ENCODE results near the gene TOMM40. TPM values are rescaled to one million over a fixed set of nuclear protein-coding genes. Genes with fewer than 3 reads are reported as not detected.

Gene TOMM40
- total RNA-seq (2014; rRNA removed; shearing (Covaris generic)) = 104 and 110 TPM in 2 replicates

- peak within 1 kb of the TSS; percentile 76 for H3K4me3 ChIP-seq
- H3K4me1 ChIP-seq = no peaks in the 10 kb centered on the region
- peaks cover 34% of the 10 kb centered on the region for H3K36me3 ChIP-seq
- peak within 1 kb of the TSS; percentile 69 for H3K27ac ChIP-seq
- no peaks in the 10 kb centered on the region for H3K27me3 ChIP-seq
- no peaks in the 10 kb centered on the region for H3K9me3 ChIP-seq (replicated peaks)
- peak; percentile 45 to 100 for DNase-seq
These were observed at the start of gene TOMM40 for GRCh38 chr19:44891016-44891882. TOMM40 (plus strand) TSS chr19:44891254; CDS start chr19:44891416, 162 bp downstream.

DNA sequence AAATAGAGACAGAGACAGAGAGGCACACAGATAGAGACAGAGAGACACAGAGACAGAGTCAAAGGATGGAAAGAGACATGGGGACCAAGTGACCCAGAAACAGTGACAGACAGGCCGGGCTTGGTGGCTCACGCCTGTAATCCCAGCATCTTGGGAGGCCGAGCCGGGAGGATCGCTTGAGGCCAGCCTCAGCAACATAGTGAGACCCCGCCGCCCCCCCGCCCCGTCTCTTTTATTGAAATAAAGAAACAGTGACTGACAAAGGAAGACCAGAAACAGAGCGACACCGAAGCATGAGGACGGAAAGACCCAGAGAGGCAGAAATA, 45.8 kb upstream of the TOMM40 start:
- H3K9me3 ChIP-seq (replicated peaks) = no peaks in the 10 kb centered on the region
- no peak for DNase-seq
- peaks cover 13% of the 10 kb centered on the region for H3K4me1 ChIP-seq
- H3K27me3 ChIP-seq = no peaks in the 10 kb centered on the region
- H3K36me3 ChIP-seq = 0 out of 2 replicates have a peak, but pooled peaks cover 2% of the 10 kb centered on the region
- H3K27ac ChIP-seq = no peak overlapping the region
- H3K4me3 ChIP-seq = peak overlapping the region; percentile 59

DNA sequence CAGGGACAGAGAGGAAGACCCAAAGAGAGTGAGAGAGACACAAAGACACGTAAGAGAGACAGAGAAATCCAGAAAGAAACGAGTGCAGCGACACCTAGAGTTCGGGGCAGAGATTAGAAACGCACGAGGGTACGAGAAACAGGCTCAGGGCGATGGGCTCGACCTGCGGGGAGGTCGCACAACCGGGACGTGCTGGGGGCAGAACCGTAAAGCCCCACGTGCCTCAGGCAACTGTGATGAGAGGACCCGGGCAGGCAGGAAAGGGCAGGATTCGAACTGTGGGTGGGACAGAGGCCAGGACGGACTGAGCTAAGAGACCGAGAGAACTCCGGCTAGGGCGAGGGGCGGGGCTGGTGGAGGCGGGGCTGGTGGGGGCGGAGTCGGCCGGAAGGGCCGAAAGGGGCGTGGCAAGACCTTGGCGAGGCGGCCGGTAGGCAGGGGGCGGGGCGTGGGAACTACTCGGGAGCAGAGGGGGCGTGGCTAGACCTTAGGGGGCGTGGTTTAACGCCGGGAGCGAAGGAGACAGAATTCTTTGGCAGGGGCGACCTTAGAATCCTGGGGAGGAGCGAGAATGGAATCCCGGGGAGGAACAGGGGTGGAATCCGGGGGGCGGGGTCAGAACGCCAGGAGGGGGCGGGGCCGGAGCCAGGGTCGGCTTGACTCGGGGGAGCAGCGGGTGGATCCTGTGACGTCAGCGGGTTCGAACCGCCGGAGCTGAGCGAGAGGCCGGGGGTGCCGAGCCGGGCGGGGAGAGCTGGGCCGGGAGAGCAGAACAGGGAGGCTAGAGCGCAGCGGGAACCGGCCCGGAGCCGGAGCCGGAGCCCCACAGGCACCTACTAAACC, 45.2 kb upstream of the TOMM40 start, which contains the start of gene NECTIN2:
Gene NECTIN2 (plus strand): TSS at position 686 of the 843 bp plus-strand sequence. CDS start 229 bp downstream, outside the sequence.
- H3K4me1 ChIP-seq = peaks cover 18% of the 10 kb centered on the region
- H3K27me3 ChIP-seq = no peaks in the 10 kb centered on the region
- H3K9me3 ChIP-seq (replicated peaks) = no peaks in the 10 kb centered on the region
- peak within 1 kb of the TSS; percentile 82 for H3K27ac ChIP-seq
- peak within 1 kb of the TSS; percentile 100 for H3K4me3 ChIP-seq
- 0 out of 2 replicates have a peak, but pooled peaks cover 2% of the 10 kb centered on the region for H3K36me3 ChIP-seq
- DNase-seq = peak; percentile 99

GRCh38 chr19:44846455-44847143, 44.5 kb upstream of the TOMM40 start:
- DNase-seq = peak; percentile 35 to 45
- 0 out of 2 replicates have a peak, but pooled peaks cover 2% of the 10 kb centered on the region for H3K36me3 ChIP-seq
- H3K4me1 ChIP-seq = peaks cover 19% of the 10 kb centered on the region
- no peaks in the 10 kb centered on the region for H3K27me3 ChIP-seq
- peak overlapping the region; percentile 82 for H3K27ac ChIP-seq
- H3K9me3 ChIP-seq (replicated peaks) = no peaks in the 10 kb centered on the region
- H3K4me3 ChIP-seq = peak overlapping the region; percentile 100

- peaks cover 19% of the 10 kb centered on the region for H3K4me1 ChIP-seq
- H3K9me3 ChIP-seq (replicated peaks) = no peaks in the 10 kb centered on the region
- DNase-seq = peak; percentile 48 to 51
- H3K36me3 ChIP-seq = 0 out of 2 replicates have a peak, but pooled peaks cover 2% of the 10 kb centered on the region
- peak overlapping the region; percentile 61 for H3K27ac ChIP-seq
- H3K4me3 ChIP-seq = peak overlapping the region; percentile 100
- no peaks in the 10 kb centered on the region for H3K27me3 ChIP-seq
These were observed 43.7 kb upstream of the TOMM40 start for GRCh38 chr19:44847144-44848035.

DNA sequence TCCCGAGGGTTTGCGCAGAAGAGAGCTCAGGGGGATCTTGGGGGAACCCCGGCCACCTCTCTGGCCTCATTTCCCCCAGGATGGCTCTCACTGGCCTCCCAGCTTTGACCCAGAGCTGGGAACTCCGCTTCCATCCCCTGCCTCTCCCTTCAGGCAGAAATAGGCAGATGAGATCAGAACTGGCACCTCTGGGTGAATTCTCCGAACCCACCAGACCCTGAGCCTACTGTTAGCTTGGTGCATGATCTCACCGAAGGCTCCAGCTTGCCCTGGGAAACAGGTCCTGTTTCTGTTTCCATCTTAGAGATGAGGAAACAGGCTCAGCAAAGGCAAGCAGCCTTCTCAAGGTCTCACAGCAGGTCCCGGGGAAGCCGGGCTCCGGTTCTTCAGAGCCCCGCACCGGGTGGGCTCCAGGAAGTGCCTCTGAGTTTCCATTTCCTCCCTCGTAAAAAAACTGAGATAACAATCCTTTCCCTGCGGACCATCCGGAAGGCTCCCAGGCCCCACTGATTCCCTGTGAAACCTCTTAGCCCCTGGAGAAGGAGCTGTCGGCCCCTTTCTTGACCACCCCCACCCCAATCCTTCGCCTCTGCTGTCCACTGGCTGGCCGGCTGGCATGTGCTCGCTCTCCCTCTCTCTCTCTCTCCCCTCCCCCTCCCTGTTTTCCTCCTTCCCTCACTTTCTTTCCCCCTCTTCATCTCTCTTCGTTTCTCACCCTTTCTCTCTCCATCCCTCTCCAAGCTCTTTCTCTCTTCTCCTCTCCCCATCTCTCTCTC, 42.8 kb upstream of the TOMM40 start:
- peak in 1 of 2 experiments; percentile 38 for DNase-seq
- Histone ChIP-seq H3K9me3 (replicated peaks) (no peaks in the 10 kb centered on the region), H3K4me1 (peaks cover 19% of the 10 kb centered on the region), H3K27ac (no peak overlapping the region; the same call in 1 of the 2 replicates), H3K27me3 (no peaks in the 10 kb centered on the region), H3K4me3 (peak overlapping the region; percentile 100), H3K36me3 (0 out of 2 replicates have a peak, but pooled peaks cover 2% of the 10 kb centered on the region)

DNA sequence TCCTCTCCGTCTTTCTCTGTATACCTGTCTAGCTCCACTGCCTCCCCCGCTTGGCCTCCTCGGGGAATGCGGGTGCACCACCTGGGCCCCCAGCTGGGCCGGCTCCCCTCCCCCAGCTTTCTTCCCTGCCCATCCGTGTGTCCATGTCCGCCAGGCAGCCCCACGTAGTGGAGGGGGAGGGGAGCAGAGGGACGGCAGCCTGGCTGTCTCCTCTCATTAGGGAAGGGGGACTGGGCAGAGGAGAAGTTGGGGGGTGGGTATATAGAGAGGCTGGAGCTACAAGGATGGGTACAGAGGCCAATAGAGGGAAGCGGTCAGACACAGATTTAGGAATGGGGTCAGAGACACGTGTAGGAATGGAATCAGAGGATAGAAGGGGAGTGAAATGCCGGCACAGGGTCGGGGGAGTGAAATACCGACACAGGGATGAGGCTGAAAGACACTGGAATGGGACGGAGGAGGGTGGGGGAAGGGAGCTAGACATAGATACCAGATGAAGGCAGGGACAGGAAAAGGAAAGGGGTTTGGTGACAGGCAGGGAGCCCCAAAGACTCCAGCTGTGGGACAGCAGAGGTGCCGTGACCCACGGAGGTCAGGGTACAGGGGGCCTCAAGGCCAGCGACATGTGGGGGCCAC, 42.1 kb upstream of the TOMM40 start:
- no peaks in the 10 kb centered on the region for H3K27me3 ChIP-seq
- peaks cover 19% of the 10 kb centered on the region for H3K4me1 ChIP-seq
- no peaks in the 10 kb centered on the region for H3K9me3 ChIP-seq (replicated peaks)
- 0 out of 2 replicates have a peak, but pooled peaks cover 2% of the 10 kb centered on the region for H3K36me3 ChIP-seq
- no peak for DNase-seq
- peak overlapping the region; percentile 100 for H3K4me3 ChIP-seq
- H3K27ac ChIP-seq = no peak overlapping the region; the same call in 1 of the 2 replicates

DNA sequence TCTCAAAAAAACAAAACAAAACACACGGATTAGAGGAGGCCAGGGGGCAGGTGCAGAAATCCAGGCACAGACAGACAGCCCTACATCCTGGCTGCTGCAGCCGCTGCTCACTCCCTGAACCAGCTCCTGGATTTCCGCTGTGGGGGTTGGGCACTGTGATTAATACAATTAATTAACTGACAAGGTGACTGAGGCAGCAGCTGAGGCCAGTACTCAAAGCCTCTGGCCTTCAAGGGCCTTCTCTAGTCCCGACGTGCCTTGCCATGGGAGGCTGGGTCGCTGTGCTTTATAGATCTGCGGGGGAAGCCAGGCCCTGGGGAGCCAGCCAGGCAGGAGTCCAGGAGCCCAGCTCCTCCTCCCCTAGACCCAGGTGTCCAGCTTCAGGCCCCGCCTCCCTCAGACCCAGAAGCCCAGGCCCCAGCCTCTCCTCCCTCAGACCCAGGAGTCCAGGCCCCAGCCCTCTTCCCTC, 40.4 kb upstream of the TOMM40 start:
- peak; percentile 37 to 38 for DNase-seq
- Histone ChIP-seq H3K4me1 (peaks cover 19% of the 10 kb centered on the region), H3K27ac (no peak overlapping the region; the same call in 1 of the 2 replicates), H3K9me3 (replicated peaks) (no peaks in the 10 kb centered on the region), H3K4me3 (no peak overlapping the region), H3K36me3 (0 out of 2 replicates have a peak, but pooled peaks cover 2% of the 10 kb centered on the region), H3K27me3 (no peaks in the 10 kb centered on the region)

DNA sequence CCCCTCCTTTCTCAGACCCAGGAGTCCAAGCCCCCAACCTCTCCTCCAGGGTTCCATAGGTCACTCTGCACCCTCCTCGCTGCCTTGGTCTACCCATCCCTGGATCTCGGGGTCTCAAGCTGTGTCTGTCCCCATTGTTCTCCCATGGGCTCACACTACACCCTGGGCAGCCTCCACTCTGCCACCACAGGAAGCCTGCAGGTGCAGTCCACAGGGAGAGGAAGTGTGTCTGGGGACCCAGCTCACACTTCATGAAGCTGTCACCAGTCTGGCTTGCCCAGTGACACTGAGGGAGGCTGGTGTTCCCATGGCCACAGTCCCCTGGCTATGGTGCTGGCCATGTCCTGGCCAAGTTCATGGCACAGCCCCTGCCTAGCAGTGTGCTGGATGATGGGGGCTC, 39.6 kb upstream of the TOMM40 start:
- DNase-seq = no peak
- H3K27ac ChIP-seq = no peak overlapping the region
- no peak overlapping the region for H3K4me3 ChIP-seq
- no peaks in the 10 kb centered on the region for H3K27me3 ChIP-seq
- H3K9me3 ChIP-seq (replicated peaks) = no peaks in the 10 kb centered on the region
- H3K4me1 ChIP-seq = peaks cover 25% of the 10 kb centered on the region
- H3K36me3 ChIP-seq = no peaks in the 10 kb centered on the region

GRCh38 chr19:44855606-44856005, 35.4 kb upstream of the TOMM40 start:
- Histone ChIP-seq H3K36me3 (peaks cover 2% of the 10 kb centered on the region; the same call in 1 of the 2 replicates), H3K27ac (no peak overlapping the region; the same call in 1 of the 2 replicates), H3K27me3 (no peaks in the 10 kb centered on the region), H3K4me1 (peaks cover 25% of the 10 kb centered on the region), H3K9me3 (replicated peaks) (no peaks in the 10 kb centered on the region), H3K4me3 (no peak overlapping the region)
- DNase-seq = no peak

GRCh38 chr19:44856421-44857083, 34.5 kb upstream of the TOMM40 start:
- no peaks in the 10 kb centered on the region for H3K27me3 ChIP-seq
- peaks cover 21% of the 10 kb centered on the region for H3K4me1 ChIP-seq
- no peaks in the 10 kb centered on the region for H3K9me3 ChIP-seq (replicated peaks)
- peak overlapping the region; percentile 54 for H3K27ac ChIP-seq
- peaks cover 2% of the 10 kb centered on the region; the same call in 1 of the 2 replicates for H3K36me3 ChIP-seq
- DNase-seq = peak; percentile 89 to 90
- H3K4me3 ChIP-seq = no peak overlapping the region

DNA sequence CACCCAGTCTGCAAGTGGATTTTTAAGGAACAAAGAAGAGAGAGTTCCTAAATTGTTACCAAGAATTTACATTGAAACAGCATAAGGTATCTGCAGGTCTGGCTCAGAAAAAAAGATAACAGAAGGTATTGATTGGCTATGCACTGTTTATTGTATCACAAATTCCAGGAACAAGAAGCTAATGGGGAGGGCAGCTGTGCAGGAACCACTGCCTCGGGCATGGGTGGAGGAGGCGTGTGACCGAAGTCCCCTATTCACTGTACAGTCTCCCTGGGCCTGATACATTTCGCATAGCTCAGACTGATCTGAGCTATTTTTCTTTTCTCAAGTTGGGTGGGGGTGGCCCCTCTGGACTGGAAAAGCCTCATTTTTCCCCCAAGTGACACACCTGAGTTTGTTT, 33.2 kb upstream of the TOMM40 start:
- Histone ChIP-seq H3K27ac (no peak overlapping the region), H3K36me3 (peaks cover 5% of the 10 kb centered on the region; the same call in 1 of the 2 replicates), H3K4me3 (no peak overlapping the region), H3K4me1 (peaks cover 21% of the 10 kb centered on the region), H3K27me3 (no peaks in the 10 kb centered on the region), H3K9me3 (replicated peaks) (no peaks in the 10 kb centered on the region)
- DNase-seq = peak; percentile 55 to 60

Data from SJCRH30 (cell line).